Measurements from ENCODE around the gene NRIP2. TPM values are rescaled to one million over a fixed set of nuclear protein-coding genes. Genes with fewer than 3 reads are reported as not detected.
A peak's percentile ranks its signal among the peaks of the same experiment; 100 is the strongest.

NRIP2 gene
- total RNA-seq, 1 donor from 2014 or later = 0.64 TPM

DNA sequence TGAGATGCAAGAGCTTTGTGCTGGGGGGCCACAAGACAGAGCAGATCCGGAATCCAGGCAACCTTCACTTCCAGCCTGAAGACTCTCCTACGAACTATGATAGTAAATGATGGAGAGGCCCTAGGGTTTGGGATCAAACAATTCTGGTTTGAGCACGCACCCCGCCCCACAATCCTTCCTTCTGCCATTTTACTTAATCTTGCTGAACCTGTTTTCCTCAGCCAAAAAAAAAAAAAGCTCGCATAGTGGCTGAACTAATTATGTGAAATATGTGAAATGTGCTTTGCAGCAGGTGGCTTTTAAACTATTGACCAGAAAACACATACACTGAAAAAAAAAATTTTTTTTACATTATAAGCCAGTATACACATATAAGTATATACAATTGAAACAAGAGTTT, 23.0 kb downstream of the NRIP2 start:
- no peak for DNase-seq (ENCODE audit: low read depth)

DNA sequence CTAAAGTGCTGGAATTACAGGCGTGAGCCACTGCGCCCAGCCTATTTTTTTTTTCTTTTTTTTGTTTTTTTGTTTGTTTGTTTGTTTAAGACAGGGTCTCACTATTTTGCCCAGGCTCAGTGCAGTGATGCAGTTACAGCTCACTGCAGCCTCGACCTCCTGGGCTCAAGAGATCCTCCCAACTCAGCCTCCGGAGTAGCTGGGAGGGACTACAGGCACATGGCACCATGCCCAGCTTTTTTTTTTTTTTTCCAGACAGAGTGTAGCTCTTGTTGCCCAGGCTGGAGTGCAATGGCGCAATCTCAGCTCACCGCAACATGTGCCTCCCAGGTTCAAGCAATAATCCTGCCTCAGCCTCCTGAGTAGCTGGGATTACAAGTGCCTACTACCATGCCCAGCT, 28.1 kb downstream of the NRIP2 start:
- DNase-seq (ENCODE audit: low read depth) = no peak

DNA sequence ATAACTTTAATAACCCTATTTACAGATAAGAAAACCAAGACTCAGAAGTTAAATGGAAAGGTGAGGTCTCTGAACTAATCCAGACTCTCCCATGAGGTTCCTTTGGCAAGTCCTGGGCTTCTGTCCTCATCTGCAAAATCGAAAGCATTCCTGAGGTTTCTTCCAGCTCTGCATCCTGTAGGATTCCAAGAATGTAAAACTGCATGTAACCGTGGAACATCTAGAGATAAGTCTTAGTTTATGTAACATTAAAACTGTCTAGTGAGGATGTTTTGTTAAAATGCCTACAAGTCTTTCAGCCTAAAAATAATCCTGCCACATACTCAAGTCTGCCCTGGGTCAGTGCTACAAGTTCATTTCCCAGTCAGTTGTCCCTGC, 29.7 kb downstream of the NRIP2 start:
- DNase-seq (ENCODE audit: low read depth) = no peak

DNA sequence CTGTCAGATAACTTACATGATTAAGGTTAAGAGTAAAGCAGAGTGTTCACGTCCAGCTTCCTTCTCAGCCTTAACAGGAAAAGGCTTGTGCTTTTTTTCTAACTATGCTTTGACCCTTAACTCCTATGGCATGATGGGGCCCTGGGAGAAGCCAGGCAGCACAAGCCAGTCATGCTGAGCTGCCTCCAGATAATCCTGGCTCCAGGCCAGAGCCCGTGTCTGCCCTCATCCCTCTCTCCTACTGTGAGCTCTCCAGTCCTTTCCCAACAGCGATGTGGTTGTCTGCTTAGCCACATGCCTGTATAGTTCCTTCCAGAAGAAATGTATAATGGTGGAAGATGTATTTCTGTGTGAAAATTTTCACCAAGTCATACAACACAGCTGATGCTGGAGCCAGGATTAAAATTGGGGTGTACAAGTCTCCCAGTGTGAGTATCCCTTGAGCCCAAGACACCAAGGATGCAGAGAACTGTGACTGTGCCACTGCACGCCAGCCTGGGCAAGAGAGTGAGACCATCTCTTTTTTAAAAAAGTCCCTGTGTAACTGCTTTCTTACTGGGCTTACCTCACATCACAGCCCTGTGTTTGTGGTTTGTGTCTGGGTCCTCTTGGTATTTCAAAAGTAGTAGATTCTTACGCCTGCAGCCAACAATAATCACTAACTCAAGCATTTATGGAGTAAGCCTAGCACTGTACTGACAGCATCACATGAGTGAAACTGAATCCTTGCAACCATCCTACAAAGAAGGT, 30.3 kb downstream of the NRIP2 start:
- DNase-seq (ENCODE audit: low read depth) = peak; percentile 46

DNA sequence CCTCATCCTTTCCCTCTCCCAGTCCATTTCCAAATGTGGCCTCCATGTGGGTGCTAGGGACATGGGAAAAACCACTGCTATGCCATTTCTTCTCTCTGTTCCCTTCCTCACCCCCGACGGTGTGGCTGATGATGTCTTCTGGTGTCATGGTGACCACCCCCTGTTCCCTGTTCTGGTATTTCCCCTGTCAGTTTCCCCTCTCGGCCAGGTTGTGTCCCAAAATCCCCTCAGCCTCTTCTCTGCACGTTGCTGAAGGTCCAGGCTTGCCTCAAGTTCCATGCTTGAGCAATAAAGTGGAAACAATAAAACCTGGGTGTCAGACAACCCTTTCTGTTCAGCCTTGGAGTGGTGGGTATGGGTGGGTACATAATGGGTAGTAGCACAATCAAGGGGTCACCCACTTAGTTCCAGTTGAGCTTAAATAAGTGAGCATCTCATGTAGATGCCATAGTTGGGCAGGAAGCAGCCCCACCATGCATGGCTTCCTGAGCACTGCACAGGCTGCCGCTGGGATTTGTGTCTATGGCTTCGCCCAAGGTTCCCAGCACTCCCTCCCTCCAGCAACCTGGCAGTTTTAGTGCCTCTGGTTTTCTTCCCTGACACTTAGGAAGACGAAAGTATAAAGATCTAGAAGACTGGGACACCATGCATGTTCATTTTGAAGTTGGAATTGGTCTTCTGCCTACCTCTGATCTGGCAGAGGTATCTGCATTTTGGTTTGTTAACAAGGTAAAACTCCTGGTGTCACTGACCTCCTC, 31.0 kb downstream of the NRIP2 start:
- no peak for DNase-seq (ENCODE audit: low read depth)

DNA sequence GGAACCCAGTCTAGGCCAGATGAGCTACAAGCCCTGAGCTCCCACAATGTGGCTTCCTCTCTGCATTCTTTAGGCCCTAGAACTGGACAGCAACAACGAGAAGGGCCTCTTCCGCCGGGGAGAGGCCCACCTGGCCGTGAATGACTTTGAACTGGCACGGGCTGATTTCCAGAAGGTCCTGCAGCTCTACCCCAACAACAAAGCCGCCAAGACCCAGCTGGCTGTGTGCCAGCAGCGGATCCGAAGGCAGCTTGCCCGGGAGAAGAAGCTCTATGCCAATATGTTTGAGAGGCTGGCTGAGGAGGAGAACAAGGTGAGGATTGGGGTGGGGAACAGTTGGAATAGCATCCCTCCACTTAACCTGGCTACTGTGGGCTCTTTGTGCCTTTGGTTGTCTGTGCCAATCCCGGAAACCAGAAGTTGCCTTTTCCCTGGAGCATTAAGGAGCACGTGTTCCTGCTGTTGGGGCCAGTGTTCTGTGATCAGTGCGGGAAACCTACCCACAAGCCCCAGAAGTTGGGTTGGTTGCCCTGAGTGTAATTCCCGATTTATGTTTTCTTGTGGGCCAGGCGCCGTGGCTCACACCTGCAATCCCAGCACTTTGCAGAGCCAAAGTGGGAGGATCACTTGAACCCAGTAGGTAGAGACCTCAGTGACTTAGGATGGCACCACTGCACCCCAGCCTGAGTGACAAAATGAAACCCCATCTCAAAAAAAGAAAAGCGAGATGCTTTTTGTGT, 33.6 kb downstream of the NRIP2 start:
- DNase-seq (ENCODE audit: low read depth) = no peak

DNA sequence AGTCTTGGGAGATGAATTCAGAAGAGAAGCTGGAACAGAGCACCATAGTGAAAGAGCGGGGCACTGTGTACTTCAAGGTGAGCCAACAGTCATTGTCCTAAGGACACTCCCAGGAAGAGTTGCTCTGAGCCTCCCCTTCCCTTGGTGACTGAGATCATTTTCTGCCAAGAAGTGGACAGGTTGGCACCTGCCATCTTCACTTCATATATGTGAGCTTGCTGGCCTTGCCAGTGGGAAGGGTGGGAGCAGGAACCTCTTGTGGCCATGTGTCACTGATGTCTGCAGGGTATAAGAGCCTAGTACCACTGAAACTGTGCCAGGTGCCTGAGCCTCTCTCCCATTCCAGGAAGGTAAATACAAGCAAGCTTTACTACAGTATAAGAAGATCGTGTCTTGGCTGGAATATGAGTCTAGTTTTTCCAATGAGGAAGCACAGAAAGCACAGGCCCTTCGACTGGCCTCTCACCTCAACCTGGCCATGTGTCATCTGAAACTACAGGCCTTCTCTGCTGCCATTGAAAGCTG, 34.7 kb downstream of the NRIP2 start:
- no peak for DNase-seq (ENCODE audit: low read depth)

DNA sequence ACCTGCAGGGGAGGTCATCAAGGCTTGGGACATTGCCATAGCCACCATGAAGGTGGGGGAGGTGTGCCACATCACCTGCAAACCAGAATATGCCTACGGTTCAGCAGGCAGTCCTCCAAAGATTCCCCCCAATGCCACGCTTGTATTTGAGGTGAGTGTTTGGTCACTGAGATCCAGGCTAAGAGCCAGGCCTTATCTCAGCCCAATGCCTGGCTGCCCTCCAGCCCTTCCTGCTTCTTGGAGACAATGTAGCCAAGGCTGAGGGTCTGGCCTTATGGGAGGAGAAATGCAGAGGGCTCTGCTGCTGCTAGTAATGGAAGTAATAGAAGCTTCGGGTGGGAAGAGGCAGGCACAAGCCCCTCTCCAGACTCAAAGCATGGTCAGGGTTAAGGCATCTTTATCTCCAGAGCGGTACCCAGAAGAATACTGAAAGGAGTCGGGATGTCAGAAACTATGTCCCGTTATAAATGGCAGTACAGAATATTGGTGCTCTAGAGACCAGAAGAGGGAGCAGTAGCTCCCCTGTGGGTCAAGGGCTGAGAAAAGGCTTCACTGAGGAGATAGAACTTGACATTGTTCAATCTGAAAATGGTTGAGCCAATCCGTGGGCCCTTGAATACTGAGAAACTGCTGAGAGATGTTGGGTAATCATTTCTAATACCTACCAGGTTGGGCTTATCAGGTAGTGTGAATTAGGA, 37.0 kb downstream of the NRIP2 start:
- no peak for DNase-seq (ENCODE audit: low read depth)

DNA sequence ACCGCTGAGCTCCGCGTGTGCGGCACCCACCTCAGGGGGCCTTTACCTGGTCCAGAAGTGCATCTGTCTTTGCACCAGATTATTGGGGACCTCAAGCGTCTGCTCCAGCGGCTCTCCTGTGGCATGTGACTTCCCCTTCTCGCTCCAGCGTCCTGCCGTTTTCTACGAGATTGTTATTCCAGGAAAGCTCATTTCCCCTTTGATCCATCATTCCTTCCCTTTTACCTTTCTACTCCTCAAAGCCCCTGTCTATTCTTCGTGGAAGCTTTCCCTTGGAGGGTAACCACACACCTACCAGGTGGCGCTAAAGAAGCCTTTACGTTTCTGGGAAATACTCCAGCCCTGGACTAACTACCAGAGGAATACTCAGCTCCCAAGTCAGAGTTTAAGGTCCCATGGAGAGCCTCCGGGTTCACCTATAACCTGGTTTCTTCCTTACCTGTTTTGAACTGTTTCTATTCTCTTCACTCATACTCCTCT, 38.6 kb downstream of the NRIP2 start:
- no peak for DNase-seq (ENCODE audit: low read depth)

DNA sequence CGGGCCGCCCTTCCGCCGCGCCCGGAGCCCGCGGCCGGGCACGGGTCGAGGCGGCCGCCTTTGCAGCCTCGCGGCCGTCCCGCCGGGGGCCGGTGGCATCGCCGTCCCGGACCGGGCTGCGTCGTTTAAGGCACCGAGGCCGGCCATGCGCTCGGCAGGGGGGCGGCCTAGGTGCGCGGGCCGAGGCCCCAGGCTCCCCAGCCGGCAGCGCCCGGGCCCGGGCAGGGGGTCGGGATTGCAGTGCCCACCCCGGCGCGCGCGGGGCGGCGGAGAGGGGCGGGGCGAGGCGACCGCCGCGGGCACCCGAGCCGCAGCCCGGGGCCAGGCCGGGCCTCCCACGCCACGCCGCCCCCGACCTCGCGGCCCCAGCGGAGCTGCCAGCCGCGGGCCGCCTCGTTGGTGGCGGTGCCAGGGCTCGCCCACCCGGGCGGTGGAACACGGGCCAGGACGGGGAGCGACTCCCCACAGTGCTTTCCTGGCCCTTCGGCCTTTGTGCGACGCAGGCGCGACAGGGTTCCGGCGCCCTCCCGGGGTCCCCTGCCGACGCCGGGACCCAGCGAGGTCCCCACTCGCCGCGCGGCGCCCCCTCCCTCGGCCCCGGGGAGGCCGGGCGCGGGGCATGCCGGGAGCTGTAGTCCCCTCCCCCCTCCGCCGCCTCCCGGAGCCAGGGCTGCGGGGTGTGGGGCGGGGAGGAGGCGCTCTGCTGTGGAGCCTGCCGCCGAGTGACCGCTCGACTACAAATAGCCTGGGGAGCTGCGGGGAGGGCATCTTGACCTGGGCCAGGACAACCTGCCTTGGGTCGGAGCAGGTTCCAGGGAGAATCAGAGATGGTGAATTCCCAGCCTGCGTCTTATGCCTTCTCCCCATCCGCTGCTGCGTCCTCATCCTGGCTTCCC, 39.3 kb downstream of the NRIP2 start:
- peak; percentile 80 for DNase-seq (ENCODE audit: low read depth)

DNA sequence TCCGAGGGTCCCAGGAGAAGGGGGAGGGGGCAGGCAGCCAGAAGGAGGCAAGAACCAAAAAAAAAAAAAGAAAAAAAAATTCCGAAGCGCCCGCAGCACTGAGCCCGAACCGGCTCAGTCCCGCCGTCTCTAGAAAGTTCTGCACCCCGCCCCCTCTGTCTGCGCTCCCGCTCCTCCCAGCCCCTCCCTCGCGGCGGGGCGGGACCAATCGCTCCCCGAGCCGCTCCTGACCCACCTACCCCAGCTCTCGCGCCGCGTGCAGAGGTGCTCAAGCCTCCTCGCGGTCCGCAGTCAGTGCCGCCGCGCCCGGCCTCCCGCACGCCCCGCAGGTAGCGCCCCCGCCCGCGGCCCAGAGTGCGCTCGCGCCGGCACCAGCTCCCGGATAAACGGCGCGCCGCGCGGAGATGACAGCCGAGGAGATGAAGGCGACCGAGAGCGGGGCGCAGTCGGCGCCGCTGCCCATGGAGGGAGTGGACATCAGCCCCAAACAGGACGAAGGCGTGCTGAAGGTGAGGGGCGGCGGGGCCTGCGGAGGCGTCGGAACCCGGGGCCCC, 40.0 kb downstream of the NRIP2 start, which contains the start of gene FKBP4:
FKBP4 (plus strand) TSS at position 235 of the 554 bp plus-strand sequence; CDS start at position 405, 170 bp downstream.
- peak; percentile 85 for DNase-seq (ENCODE audit: low read depth)

DNA sequence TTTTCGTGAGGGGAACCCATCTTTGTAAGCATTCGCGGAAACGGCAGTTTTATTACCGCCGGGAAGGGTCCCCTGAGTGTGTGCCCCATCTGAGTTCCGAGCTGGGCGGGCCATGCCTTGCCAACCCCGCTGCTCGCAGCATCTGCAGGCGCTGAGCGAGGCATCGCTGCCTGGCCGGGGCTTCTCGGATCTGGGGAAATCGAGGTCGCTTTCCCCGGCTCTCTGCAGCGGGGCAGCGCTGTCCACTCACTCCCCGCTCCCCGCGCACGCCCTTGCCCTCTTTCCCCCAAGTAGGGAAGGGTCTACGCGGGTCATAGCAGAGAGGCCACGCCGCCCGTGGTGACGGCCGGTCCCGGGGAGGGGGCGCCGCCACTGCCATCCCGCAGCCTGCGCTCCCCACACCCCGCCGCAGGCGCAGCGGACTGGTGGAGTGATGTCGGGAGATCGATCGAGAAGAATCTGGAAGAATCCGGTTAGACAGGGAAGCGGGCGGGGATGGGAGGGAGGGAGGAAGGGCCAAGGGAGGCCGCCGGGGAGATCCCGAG, 40.6 kb downstream of the NRIP2 start:
- DNase-seq (ENCODE audit: low read depth) = no peak

DNA sequence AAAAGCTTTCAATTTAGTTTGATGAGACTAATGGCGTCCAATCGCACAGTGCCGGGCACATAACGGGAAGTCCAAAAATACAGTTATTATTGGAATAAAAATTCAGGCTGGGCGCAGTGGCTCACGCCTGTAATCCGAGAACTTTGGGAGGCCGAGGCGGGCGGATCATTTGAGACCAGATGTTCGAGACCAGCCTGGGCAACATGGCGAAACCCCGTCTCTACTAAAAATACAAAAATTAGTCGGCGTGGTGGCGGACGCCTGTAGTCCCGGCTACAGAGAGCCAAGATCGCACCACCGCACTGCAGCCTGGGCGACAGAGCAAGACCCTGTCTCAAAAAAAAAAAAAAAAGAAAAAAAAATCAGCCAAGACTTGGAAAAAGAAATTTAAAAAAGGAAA, 41.3 kb downstream of the NRIP2 start:
- no peak for DNase-seq (ENCODE audit: low read depth)

DNA sequence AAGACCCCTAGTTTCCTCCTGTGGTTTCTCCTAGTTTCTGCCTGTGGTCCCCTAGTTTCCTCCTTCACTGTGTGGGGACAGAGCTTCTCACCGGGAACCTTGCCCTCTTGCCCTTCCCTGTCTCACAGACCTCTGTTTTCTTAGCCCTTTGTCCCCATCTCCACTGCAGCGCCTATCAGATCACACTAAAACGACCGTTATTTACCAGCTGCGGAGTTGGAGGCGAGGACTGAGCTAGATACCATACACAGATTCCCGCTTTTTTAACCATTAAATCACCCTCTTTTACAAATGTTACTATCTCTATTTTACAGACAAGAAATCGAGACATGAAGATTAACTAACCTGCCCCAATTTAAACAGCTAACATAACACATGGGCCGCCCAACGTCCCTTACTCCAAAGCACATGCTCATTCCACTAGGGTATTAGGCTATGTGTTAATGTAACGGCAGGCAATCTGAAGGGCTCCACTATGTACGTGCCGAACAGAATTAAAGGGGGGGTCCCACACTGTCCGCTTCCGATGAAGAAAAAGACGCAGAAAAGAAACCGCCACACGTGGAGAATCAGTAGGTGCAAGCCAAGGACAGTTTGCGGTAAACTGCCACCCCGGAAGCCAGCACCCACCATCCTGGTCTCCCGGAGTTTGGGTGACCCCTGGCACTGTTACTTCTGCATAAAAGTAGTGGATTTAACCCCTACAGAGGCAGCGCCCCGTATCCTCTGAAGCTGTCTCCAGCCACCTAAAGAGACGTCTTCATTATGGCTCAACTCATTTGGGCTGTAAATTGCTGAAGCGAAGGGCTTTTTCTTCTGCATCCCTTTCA, 41.9 kb downstream of the NRIP2 start:
- DNase-seq (ENCODE audit: low read depth) = no peak

DNA sequence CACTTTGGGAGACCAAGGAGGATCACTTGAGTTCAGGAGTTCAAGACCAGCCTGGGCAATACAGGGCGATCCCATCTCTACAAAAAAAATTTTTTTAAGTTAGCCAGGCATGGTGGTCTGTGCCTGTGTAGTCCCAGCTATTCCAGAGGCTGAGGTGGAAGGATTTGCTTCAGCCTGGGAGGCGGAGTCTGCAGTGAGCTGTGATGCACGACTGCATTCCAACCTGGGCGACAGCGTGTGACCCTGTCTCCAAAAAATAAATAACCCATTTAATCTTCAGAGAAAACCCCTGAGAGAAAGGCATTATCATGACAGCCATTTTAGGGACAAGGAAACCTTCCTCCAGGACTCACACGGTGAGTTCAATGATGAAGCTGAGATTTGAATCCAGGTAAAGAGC, 43.7 kb downstream of the NRIP2 start:
- DNase-seq (ENCODE audit: low read depth) = no peak

DNA sequence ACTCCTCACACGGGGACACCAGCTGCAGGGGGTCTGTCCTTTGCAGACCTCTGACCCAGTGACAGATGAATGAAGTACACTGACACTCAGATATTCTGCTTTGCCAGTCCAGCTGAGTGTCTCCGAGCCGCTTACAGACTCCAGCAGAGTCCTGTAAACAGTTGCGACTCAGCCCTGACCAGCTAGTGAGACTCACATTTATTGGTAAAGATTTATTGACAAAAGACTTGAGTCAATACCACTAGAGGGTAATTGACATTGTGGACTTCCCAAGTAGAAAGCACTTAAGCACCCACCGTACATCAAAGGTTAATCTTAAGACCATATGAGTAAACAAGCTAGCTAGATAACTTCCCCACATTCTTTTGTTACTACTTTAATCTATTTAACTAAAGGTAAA, 49.8 kb downstream of the NRIP2 start:
- no peak for DNase-seq (ENCODE audit: low read depth)

DNA sequence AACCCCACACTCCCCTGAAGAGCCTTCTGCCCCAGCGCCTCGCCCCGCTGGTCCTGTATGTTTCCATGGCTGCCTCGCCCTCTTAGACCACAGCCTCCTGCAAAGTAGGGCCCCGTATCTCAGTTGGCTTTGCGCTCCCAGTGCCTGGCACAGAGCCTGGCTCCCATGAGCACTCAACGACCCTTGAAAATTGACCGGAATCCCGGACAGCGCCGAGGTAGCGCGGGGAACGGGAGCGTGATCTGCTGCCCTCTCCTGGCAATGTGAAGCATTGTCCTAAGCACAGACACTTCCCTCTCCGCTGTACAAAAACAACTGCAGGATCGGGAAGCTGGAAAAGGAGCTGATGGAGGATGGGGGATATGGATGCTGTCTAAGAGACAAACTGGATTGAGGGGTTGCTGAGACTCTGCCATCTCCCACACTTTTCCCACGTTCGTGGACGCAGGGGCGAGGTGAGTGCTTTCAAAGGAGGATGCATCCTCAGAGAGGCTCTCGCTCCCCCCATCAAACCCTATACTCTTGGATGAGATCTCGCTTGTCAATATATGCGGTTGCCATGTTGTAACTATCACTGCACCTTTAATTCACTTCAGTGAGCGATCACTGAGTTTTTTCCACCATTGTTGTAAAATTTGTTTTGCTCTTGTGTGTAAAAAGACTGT, 50.8 kb downstream of the NRIP2 start:
- peak; percentile 70 for DNase-seq (ENCODE audit: low read depth)

DNA sequence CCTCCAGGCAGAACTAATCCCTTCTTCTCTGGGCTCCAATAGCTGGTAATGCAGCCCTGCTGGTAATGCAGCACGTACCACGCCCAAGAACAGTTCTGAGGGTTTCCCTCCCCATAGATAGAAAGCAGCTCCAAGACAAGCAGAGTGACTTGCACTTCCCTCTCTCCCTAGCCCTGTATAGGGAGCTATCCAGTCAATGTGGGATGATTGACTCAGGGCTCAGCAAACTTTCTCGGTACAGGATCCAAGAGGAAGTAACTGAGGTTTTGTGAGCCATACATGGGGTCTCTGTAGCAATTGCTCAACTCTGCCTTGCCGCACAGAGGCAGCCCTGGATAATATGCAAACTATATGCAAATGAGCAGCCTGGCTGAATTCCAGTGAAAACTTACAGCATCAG, 55.6 kb downstream of the NRIP2 start:
- DNase-seq (ENCODE audit: low read depth) = peak; percentile 17
